CD4-positive, alpha-beta memory T cell (primary cell): ENCODE data around the gene RNF214. TPM values are rescaled to one million over a fixed set of nuclear protein-coding genes. Genes with fewer than 3 reads are reported as not detected.
"Not testable (repeated sequence)": the region's sequence is repeated elsewhere in the genome, so short reads cannot be mapped to it uniquely, and the experiment has no call there.

ENCODE experiments used
- CTCF ChIA-PET: fragments of 350-600 bp; sonication (Branson Sonifier 250); formaldehyde crosslinking; loops from one replicate; lab custom pipeline; 2021; ENCODE audit warnings: inconsistent platforms; ENCODE audit not compliant: partially characterized antibody; lab: Charles Lee
- POLR2A ChIA-PET: fragments of 350-600 bp; sonication (Branson Sonifier 250); formaldehyde crosslinking; loops from one replicate; lab custom pipeline; 2021; ENCODE audit not compliant: partially characterized antibody; lab: Charles Lee
- DNase-seq, 5 donors: peaks; one replicate each; pipeline versions ENCODE4 v3.0.0 to v3.0.0-alpha.2; 2020 to 2022; ENCODE audit warnings: mixed read lengths in 1 of 5
- H3K27ac ChIP-seq: one replicate; pipeline ENCODE4 v1.7.0; 2013; ENCODE audit warnings: low read depth, low read length
- H3K27me3 ChIP-seq: 2 replicates; pipeline ENCODE4 v1.7.0; 2013; ENCODE audit warnings: mild to moderate bottlenecking, low read length, moderate library complexity; ENCODE audit not compliant: insufficient read depth
- H3K36me3 ChIP-seq: 2 replicates; pipeline ENCODE4 v1.7.0; 2013; ENCODE audit warnings: mild to moderate bottlenecking, low read length, moderate library complexity; ENCODE audit not compliant: insufficient read depth
- H3K4me1 ChIP-seq: 2 replicates; pipeline ENCODE4 v1.7.0; 2013; ENCODE audit warnings: mild to moderate bottlenecking, low read length, moderate library complexity; ENCODE audit not compliant: insufficient read depth
- H3K4me3 ChIP-seq, 2 donors: one replicate each; pipeline ENCODE4 v1.7.0; 2013; ENCODE audit warnings: low read length in 2 of 2, mild to moderate bottlenecking in 1 of 2
- H3K9me3 ChIP-seq, 2 donors: one replicate each; pipeline ENCODE4 v1.7.0; 2013; ENCODE audit warnings: low read length in 2 of 2, control low read depth in 1 of 2; ENCODE audit not compliant: control insufficient read depth in 1 of 2
- H3K27ac Mint-ChIP-seq, 7 donors: one replicate each; pipeline ENCODE4 v1.8.0; 2020 to 2021; ENCODE audit warnings: mixed read lengths in 7 of 7, mild to moderate bottlenecking in 6 of 7, inconsistent platforms in 3 of 7, moderate library complexity in 3 of 7
- H3K27me3 Mint-ChIP-seq, 2 donors: one replicate each; pipeline ENCODE4 v1.8.0; 2020 to 2021; ENCODE audit warnings: mixed read lengths in 2 of 2
- H3K36me3 Mint-ChIP-seq, 2 donors: one replicate each; pipeline ENCODE4 v1.8.0; 2020 to 2021; ENCODE audit warnings: mixed read lengths in 2 of 2, inconsistent platforms in 1 of 2, mild to moderate bottlenecking in 1 of 2
- H3K4me1 Mint-ChIP-seq, 4 donors: one replicate each; pipeline ENCODE4 v1.8.0; 2020 to 2021; ENCODE audit warnings: mixed read lengths in 4 of 4, mild to moderate bottlenecking in 1 of 4
- H3K4me3 Mint-ChIP-seq, 8 donors: one replicate each; pipeline ENCODE4 v1.8.0; 2020 to 2021; ENCODE audit warnings: mixed read lengths in 8 of 8, mild to moderate bottlenecking in 7 of 8, moderate library complexity in 6 of 8, inconsistent platforms in 3 of 8
- H3K9me3 Mint-ChIP-seq, 8 donors: one replicate each; pipeline ENCODE4 v1.8.0; 2020 to 2021; ENCODE audit warnings: mixed read lengths in 8 of 8, mild to moderate bottlenecking in 5 of 8, inconsistent platforms in 3 of 8, moderate library complexity in 1 of 8
- intact Hi-C: fragments of 100-400 bp; cut with micrococcal nuclease; formaldehyde crosslinking; loops from one replicate; pipeline ENCODE4 v1.15.1; 2023
- polyA plus RNA-seq, 2 donors: library from polyadenylated mRNA; unstranded; fragments of 300-500 nt; fragmentation: Illumina TruSeq; gene quantifications; one replicate each; pipeline ENCODE4 v1.2.3, GENCODE V29; 2021
- total RNA-seq, 2 experiments: library from RNA; stranded (reverse); gene quantifications; one replicate each; pipeline ENCODE4 v1.2.3, GENCODE V29; 2021

The RNF214 gene
- total RNA-seq (10 to 100 TPM; 41.8 to 50.1 TPM), polyA plus RNA-seq (10 to 100 TPM; 20.7 to 45.0 TPM)

DNA sequence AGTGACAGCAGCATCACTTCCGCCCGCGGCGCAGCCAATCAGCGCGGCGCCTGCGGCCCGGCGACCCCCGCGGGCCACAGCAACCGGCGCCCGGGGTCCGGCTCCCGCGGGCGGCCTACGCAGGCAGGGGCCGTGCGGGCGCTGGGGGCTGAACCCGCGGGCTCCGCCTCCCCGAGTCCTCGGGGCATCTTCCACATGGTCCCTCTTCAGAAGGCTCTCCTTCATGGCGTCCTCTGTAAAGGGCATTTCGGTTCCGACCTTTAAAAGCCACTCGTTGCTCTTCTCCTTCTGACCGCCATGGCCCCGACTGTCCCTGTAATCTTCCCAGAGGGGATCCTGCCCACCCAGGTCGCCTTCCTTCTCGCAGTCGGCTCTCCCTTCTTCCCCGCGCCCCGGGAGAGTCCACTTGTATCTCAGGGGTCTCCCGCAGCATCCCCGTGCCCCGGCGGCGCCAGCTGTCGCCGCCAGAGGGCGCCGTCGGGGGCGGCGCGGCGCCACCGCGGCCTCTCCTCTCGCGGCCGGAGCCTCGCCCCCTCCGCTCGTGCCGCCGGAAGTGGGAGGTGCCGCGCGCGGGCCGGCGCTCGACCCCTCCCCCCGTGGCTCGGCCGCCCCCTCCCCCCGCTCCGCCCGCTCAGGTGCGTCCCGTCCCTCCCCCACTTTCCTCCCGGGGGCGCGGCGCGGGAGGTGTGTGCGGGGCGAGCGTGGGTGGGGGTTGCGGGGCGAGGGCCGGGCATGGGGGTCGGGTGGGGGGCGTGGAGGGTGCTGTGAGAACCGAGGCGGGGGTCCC is at the start of gene RNF214:
RNF214 (plus strand) TSS at position 580 of the 787 bp plus-strand sequence. CDS start 1,602 bp downstream, outside the sequence.
- Mint-ChIP-seq H3K4me1 (peaks cover 27 to 62% (median 49%) of the 10 kb centered on the region in 4 donors), H3K4me3 (peak within 1 kb of the TSS; percentile 97 to 100 (median 99)), H3K36me3 (peaks cover 24 to 44% of the 10 kb centered on the region in 2 donors), H3K27ac (peak within 1 kb of the TSS; percentile 95 to 100 (median 99)), H3K9me3 (no peaks in the 10 kb centered on the region), H3K27me3 (no peaks in the 10 kb centered on the region)
- peaks cover 47% of the 10 kb centered on the region for H3K4me1 ChIP-seq
- H3K4me3 ChIP-seq = peak within 1 kb of the TSS; percentile 87 to 93
- H3K27ac ChIP-seq = peak within 1 kb of the TSS; percentile 90
- ChIA-PET CTCF (interaction anchor here (1.1 to 3.1 kb wide), 7 partner anchors 43 to 441 kb away, joined by 3 to 28 read pairs (median 4); partner anchors contain the start of genes APOA5, CEP164 and SIDT2), POLR2A (interaction anchor here (0.5 to 5.8 kb wide), 16 partner anchors 12 to 1870 kb away, joined by 3 to 68 read pairs (median 4); partner anchors contain the start of genes CEP164, DPAGT1, PAFAH1B2 and SIDT2)
- intact Hi-C loops = loop anchor here (1.0 to 5.0 kb wide), 6 partner anchors 49 to 380 kb away; partner anchors contain the start of genes CEP164, PAFAH1B2 and SIDT2
- H3K27me3 ChIP-seq = no peaks in the 10 kb centered on the region
- peak; percentile 65 to 83 (median 75) for DNase-seq
- no peaks in the 10 kb centered on the region for H3K9me3 ChIP-seq
- H3K36me3 ChIP-seq = peaks cover 27% of the 10 kb centered on the region

GRCh38 chr11:117183178-117183577 is 49.3 kb upstream of the RNF214 start:
- H3K4me3 ChIP-seq, H3K36me3 ChIP-seq, H3K9me3 ChIP-seq, H3K27me3 ChIP-seq, H3K27me3 Mint-ChIP-seq, H3K27ac ChIP-seq, H3K9me3 Mint-ChIP-seq, DNase-seq, H3K27ac Mint-ChIP-seq, intact Hi-C loops, H3K4me3 Mint-ChIP-seq: not testable (repeated sequence)
- H3K36me3 Mint-ChIP-seq = peaks cover 10 to 20% of the 10 kb centered on the region in 2 donors
- peaks cover 24% of the 10 kb centered on the region for H3K4me1 ChIP-seq
- ChIA-PET POLR2A (interaction anchor here (0.6 to 1.6 kb wide), 2 partner anchors 47 to 395 kb away, joined by 4 read pairs; partner anchors contain the start of gene ZPR1), CTCF (interaction anchor here (0.6 to 3.3 kb wide), 2 partner anchors 10 to 261 kb away, joined by 3 to 12 read pairs; no protein-coding TSS in a partner anchor)
- H3K4me1 Mint-ChIP-seq = peaks cover 18 to 38% (median 29%) of the 10 kb centered on the region in 4 donors

DNA sequence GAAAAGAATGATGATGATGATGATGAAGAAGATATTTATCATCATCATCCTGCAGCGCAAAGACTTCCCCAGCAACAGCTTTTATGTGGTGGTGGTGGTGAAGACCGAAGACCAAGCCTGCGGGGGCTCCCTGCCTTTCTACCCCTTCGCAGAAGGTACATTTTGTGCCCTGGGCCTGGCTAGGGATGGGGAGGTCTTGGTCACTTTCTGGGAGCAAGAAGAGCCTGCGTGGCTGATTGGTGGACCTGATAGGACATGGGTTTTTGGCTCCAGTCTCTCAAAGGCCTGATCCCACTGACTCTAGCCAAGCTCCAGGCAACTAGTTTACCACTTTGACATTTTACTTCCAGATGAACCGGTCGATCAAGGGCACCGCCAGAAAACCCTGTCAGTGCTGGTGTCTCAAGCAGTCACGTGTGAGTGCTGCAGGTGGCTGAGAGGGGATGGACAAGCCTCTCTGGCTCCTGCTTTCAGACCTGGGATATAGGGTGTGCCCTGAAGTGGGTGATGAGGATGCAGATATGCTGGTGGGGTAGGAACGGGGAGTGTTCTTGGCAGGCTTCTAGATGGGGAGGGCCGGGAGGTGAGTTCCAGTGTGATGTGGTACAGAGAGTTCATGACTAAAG is 48.6 kb upstream of the RNF214 start:
- H3K4me1 Mint-ChIP-seq = peaks cover 16 to 31% (median 25%) of the 10 kb centered on the region in 4 donors
- H3K4me3 Mint-ChIP-seq = no peak overlapping the region
- H3K4me3 ChIP-seq = no peak overlapping the region
- intact Hi-C loops = no loop called here
- no peak for DNase-seq
- H3K36me3 ChIP-seq = peaks cover 10% of the 10 kb centered on the region
- H3K9me3 Mint-ChIP-seq = no peaks in the 10 kb centered on the region
- CTCF ChIA-PET = interaction anchor here (0.6 to 3.3 kb wide), 3 partner anchors 11 to 262 kb away, joined by 3 to 12 read pairs (median 3); no protein-coding TSS in a partner anchor
- no peaks in the 10 kb centered on the region for H3K9me3 ChIP-seq
- peaks cover 21% of the 10 kb centered on the region for H3K4me1 ChIP-seq
- H3K27me3 ChIP-seq = no peaks in the 10 kb centered on the region
- POLR2A ChIA-PET = interaction anchor here (0.6 to 1.6 kb wide), 2 partner anchors 47 to 396 kb away, joined by 4 read pairs; partner anchors contain the start of gene ZPR1
- no peaks in the 10 kb centered on the region for H3K27me3 Mint-ChIP-seq
- peaks cover 10 to 19% of the 10 kb centered on the region in 2 donors for H3K36me3 Mint-ChIP-seq
- H3K27ac ChIP-seq = no peak overlapping the region
- H3K27ac Mint-ChIP-seq = peak overlapping the region in 3 of 7 donors; percentile 4 to 63 (median 55)

DNA sequence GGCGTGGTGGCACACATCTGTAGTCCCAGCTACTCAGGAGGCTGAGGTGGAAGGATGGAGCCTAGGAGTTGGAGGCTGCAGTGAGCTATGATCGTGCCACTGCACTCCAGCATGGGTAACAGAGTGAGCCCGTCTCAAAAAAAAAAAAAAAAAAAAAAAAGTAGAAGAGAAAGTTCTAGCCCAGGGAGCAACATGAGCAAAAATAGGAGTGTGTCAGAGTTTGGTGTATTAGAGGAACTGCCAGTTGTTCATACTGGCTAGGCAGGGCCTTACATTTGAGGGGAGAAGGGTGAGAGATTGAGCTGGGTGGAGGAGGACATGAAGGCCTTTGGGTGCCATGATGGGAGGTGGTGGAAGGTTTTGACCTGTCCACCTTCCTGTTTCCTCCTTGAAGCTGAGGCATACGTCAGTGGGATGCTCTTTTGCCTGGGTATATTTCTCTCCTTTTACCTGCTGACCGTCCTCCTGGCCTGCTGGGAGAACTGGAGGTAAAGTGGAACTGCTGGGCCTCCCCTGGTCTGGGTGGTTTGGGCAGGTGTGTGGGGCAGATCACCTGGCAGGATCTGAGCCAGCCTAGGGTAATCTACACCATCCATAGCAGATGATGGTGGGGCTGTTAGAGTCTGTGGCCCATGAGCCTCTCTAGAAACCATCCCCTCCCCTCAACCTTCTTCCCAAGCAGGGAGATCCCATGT is 46.6 kb upstream of the RNF214 start:
- no peak overlapping the region for H3K27ac ChIP-seq
- Mint-ChIP-seq H3K4me1 (peaks cover 5 to 12% (median 9%) of the 10 kb centered on the region in 4 donors), H3K27ac (peak overlapping the region in 6 of 7 donors; percentile 11 to 74 (median 58)), H3K27me3 (no peaks in the 10 kb centered on the region), H3K36me3 (peaks cover 15 to 18% of the 10 kb centered on the region in 2 donors), H3K9me3 (no peaks in the 10 kb centered on the region), H3K4me3 (no peak overlapping the region)
- no peaks in the 10 kb centered on the region for H3K9me3 ChIP-seq
- H3K27me3 ChIP-seq = no peaks in the 10 kb centered on the region
- intact Hi-C loops = no loop called here
- no peak for DNase-seq
- ChIA-PET CTCF (interaction anchor here (0.6 kb wide), 1 partner anchor 297 kb away, joined by 3 read pairs; no protein-coding TSS in a partner anchor), POLR2A (interaction anchor here (1.2 kb wide), 1 partner anchor 41 kb away, joined by 3 read pairs; no protein-coding TSS in a partner anchor)
- H3K36me3 ChIP-seq = peaks cover 14% of the 10 kb centered on the region
- no peak overlapping the region for H3K4me3 ChIP-seq
- H3K4me1 ChIP-seq = peaks cover 4% of the 10 kb centered on the region

DNA sequence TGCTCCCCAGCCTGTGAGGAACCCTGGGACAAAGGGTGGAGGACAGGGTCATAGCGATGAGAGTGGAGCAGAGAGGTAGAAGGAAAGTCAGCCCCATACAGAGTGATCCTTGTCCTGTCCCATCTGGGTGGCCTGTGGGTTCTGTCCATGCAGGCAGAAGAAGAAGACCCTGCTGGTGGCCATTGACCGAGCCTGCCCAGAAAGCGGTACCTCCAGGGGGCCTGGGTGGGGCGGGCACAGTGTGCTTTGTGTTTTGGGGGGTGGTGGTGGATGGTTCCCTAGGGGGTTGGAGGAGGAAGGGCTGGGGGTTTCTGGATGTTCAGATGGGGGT is 46.1 kb upstream of the RNF214 start:
- no peak for DNase-seq

GRCh38 chr11:117187007-117187406 is 45.5 kb upstream of the RNF214 start:
- no peak overlapping the region for H3K4me3 Mint-ChIP-seq
- intact Hi-C loops = no loop called here
- no peaks in the 10 kb centered on the region for H3K9me3 Mint-ChIP-seq
- H3K27me3 Mint-ChIP-seq = no peaks in the 10 kb centered on the region
- Histone ChIP-seq H3K36me3 (peaks cover 14% of the 10 kb centered on the region), H3K4me3 (no peak overlapping the region), H3K9me3 (no peaks in the 10 kb centered on the region), H3K27ac (no peak overlapping the region), H3K27me3 (no peaks in the 10 kb centered on the region), H3K4me1 (no peaks in the 10 kb centered on the region)
- DNase-seq = no peak
- CTCF ChIA-PET = no interaction called here
- POLR2A ChIA-PET = no interaction called here
- H3K27ac Mint-ChIP-seq = peak overlapping the region in 4 of 7 donors; percentile 27 to 64 (median 52)
- H3K4me1 Mint-ChIP-seq = peaks cover 2 to 6% (median 5%) of the 10 kb centered on the region in 4 donors
- peaks cover 15 to 20% of the 10 kb centered on the region in 2 donors for H3K36me3 Mint-ChIP-seq

More for the DNA sequence above, 46.1 kb upstream of the RNF214 start:
- Mint-ChIP-seq H3K36me3 (peaks cover 15 to 17% of the 10 kb centered on the region in 2 donors), H3K27ac (peak overlapping the region in 4 of 7 donors; percentile 11 to 63 (median 18)), H3K27me3 (no peaks in the 10 kb centered on the region), H3K9me3 (no peaks in the 10 kb centered on the region), H3K4me3 (no peak overlapping the region), H3K4me1 (peaks cover 0 to 6% (median 4%) of the 10 kb centered on the region in 4 donors)
- CTCF ChIA-PET = no interaction called here
- Histone ChIP-seq H3K9me3 (no peaks in the 10 kb centered on the region), H3K4me3 (no peak overlapping the region), H3K27ac (no peak overlapping the region), H3K36me3 (peaks cover 14% of the 10 kb centered on the region), H3K27me3 (no peaks in the 10 kb centered on the region), H3K4me1 (no peaks in the 10 kb centered on the region)
- intact Hi-C loops = no loop called here
- POLR2A ChIA-PET = no interaction called here
